GM18505 (cell line): ENCODE data around the gene ATG7.
"Not testable (repeated sequence)": the region's sequence is repeated elsewhere in the genome, so short reads cannot be mapped to it uniquely, and the experiment has no call there.

ENCODE experiments used
- ATAC-seq: cut with Tn5 transposase; IDR thresholded peaks from one replicate; pipeline ENCODE4 v1.9.1; 2021; ENCODE audit not compliant: unreplicated experiment
- POLR2A ChIP-seq: IDR thresholded peaks from 4 replicates; pipeline ENCODE4 v1.6.1; 2011; ENCODE audit warnings: borderline replicate concordance; ENCODE audit not compliant: insufficient read depth, insufficient read length; ENCODE audit errors: extremely low read depth

Gene ATG7

DNA sequence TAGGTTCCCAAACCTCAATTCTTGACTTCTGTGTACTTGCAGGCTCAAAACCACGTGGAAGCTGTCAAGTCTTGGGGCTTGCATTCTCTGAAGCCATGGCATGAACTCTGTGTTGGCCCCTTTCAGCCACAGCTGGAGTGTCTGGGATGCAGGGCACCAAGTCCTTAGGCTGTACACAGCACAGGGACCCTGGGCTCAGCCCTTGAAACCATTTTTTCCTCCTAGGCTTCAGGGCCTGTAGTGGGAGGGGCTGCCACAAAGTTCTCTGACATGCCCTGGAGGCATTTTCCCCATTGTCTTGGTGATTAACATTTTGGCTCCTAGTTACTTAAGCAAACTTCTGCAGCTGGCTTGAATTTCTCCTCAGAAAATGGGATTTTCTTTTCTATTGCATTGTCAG lies 135.4 kb downstream of the ATG7 start:
- TF ChIP-seq POLR2A: no peak
- no peak for ATAC-seq

DNA sequence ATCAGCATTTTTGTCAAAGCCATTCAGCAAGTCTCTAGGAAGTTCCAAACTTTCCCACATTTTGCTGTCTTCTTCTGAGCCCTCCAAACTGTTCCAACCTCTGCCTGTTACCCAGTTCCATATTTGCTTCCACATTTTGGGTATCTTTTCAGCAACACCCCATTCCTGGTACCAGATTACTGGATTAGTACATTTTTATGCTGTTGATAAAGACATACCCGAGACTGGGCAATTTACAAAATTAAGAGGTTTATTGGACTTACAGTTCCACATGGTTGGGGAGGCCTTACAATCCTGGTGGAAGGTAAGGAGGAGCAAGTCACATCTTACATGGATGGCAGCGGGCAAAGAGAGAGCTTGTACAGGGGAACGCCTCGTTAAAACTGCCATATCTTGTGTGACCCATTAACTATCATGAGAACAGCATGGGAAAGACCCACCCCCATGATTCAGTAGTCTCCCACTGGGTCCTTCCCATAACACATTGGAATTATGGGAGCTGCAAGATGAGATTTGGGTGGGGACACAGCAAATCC lies 136.2 kb downstream of the ATG7 start:
- ATAC-seq: not testable (repeated sequence)

DNA sequence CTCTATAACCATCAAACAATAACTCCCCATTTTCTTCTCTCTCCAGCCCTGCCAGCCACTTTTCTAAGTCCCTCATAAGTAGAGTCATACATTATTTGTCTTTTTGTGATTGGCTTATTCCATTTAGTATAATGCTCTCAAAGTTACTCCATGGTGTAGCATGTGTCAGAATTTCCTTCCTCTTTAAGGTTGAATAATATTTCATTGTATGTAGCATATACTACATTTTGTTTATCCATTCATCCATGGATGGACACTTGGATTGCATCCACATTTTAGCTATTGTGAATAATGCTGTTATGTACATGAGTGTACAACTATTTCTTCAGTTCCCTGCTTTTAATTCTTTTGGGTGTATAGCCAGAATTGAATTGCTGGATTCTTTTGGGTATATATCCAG lies 138.4 kb downstream of the ATG7 start:
- TF ChIP-seq POLR2A: no peak
- ATAC-seq: no peak

DNA sequence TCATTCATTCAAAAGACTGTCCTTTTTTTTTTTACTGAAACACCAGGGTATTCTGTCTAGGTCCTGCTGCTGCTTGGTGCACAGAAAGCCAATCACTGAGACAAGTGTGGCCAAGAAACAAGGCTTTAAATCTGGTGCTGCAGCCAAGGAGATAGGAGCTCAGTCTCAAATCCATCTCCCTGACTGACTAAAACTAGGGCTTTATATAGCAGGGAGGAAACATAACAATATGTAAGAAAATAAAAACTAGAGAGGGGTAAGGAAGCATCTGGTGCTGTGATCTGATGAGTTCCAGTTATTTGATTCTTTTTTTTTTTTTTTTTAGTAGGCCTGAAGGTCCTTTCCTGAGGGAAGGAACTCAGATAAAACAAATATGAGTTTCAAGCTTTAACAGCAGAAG lies 139.8 kb downstream of the ATG7 start:
- TF ChIP-seq POLR2A: no peak
- ATAC-seq: no peak

DNA sequence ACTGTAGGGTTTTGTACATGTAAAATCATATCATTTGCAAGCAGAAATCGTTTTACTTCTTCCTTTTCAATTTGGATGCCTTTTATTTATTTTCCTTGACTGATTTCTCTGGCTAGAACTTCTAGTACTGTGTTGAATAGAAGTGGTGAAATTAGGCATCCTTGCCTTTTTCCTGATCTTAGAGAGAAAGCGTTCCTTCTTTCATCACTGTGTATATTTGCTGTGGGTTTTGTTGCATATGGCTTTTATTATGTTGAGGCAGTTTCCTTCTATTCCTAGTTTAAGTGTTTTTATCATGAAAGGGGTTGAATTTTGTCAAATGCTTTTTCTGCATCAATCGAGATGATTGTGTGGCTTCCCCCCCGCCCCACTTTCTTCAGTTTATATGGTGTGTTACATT lies 140.9 kb downstream of the ATG7 start:
- ATAC-seq: no peak
- no peak for TF ChIP-seq POLR2A

GRCh38 chr3:11415099-11415498 lies 142.9 kb downstream of the ATG7 start:
- no peak for ATAC-seq

DNA sequence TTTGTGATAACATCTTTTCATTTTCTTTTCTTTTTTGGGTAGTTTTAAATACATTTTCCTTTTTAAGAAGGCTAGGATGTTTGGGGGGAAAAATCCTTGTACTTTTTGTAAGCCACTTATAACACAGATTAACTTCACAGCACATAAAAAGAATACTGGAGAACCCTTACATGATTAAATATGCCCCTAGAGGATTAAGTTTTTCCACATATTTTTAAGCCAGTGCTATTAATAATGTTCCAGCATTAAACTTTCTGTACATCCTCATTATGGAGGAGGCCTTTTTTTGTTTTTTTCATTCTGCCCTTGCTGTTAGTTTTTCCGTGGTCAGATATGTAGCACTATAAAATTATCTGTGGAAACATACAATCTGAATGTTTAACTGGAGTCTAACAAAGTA lies 147.9 kb downstream of the ATG7 start:
- TF ChIP-seq POLR2A: no peak
- no peak for ATAC-seq

More at GRCh38 chr3:11415099-11415498, 142.9 kb downstream of the ATG7 start:
- TF ChIP-seq POLR2A: no peak

DNA sequence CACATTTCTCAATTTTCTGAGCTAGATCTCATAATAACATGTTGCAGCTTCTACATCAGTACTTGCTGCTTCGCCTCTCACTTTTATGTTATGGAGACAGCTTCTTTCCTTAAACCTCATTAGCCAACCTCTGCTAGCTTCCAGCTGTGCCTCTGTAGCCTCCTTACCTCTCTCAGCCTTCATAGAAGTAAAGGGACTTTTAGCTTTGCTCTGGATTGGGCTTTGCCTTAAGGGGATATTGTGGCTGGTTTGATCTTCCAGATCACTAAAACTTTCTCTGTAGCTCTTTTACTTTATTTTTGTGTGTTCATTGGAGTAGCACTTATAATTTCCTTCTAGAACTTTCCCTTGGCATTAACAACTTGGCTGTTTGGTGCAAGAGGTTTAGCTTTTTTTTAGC lies 150.1 kb downstream of the ATG7 start:
- no peak for ATAC-seq
- no peak for TF ChIP-seq POLR2A

- TF ChIP-seq POLR2A: no peak
- no peak for ATAC-seq
Measured at GRCh38 chr3:11423868-11424267, 151.7 kb downstream of the ATG7 start.

DNA sequence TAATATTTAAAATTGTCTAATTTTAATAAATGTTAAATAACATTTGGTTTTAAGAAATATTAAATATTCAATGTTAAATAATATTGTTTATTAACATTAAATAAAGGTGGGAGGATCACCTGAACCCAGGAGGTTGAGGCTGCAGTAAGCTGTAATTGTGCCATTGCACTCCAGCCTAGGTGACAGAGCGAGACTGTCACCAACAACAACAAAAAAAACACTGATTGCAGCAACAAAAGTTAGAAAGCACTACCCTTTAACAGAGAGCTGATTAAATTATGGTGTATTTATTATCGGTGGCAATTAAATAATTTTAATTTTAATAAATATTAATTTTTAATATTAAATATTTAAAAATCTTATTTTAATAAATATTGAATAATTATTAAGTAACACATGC lies 152.1 kb downstream of the ATG7 start:
- TF ChIP-seq POLR2A: no peak
- ATAC-seq: no peak

DNA sequence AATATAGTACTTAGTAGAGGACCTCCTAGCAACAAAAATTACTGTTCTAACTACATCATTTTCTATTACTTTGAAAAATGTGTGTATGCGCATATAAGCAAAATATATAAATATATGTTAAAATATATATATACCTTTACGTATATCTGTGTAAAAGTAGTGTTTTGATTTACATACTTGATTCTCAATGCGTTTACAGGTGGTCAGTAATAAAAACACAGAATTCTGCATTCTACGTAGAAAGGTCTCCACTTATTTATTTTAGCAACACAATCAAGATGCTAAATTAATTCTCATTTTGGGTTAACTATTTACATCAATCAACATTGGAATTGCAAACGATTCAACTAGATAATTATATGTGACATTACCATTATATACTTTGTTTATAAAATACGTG lies 158.0 kb downstream of the ATG7 start:
- no peak for ATAC-seq
- TF ChIP-seq POLR2A: no peak

DNA sequence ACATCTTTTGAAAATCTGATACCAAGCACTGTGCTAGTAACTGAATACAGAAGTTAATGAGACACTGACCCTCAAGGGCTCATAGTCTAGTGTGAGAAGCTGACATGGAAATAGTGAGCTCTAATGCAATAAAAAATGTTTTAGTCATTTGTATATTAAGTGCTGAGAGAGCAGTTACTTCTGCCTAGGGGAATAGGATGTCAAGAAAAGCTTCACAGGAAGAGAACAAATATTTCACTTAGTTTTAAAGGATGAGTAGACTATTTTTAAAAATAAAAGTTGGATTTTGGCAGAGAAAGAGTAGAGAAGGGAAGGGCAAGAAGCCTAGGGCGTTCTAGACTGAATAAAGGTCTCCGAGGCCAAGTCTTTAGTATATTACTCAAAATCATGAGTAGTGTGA lies 158.4 kb downstream of the ATG7 start:
- no peak for TF ChIP-seq POLR2A
- ATAC-seq: no peak

- ATAC-seq: no peak
- no peak for TF ChIP-seq POLR2A
Measured at GRCh38 chr3:11431319-11431718, 159.1 kb downstream of the ATG7 start.

- no peak for ATAC-seq
- TF ChIP-seq POLR2A: no peak
Measured at GRCh38 chr3:11434017-11434526, 161.9 kb downstream of the ATG7 start.

GRCh38 chr3:11434563-11435096 lies 162.4 kb downstream of the ATG7 start:
- no peak for ATAC-seq
- no peak for TF ChIP-seq POLR2A
